Activated T-helper 17 cell treated with anti-CD3 and anti-CD28 coated beads, Interleukin-2, amount 50 U/mL, for 72 hours (primary cell): ENCODE results near the gene UBE2D2. TPM values are rescaled to one million over a fixed set of nuclear protein-coding genes. Genes with fewer than 3 reads are reported as not detected.
A peak's percentile ranks its signal among the peaks of the same experiment; 100 is the strongest.

Source experiments
- ATAC-seq: fragments of 150-1000 bp; cut with Tn5 transposase; replicated peaks from 2 replicates; pipeline ENCODE4 v1.10.0; 2021; ENCODE audit warnings: mild to moderate bottlenecking, moderate library complexity
- H3K27ac Mint-ChIP-seq: one replicate; pipeline ENCODE4 v1.8.0; 2022; ENCODE audit warnings: mixed read lengths
- H3K27me3 Mint-ChIP-seq: one replicate; pipeline ENCODE4 v1.8.0; 2022; ENCODE audit warnings: mixed read lengths
- H3K36me3 Mint-ChIP-seq: one replicate; pipeline ENCODE4 v1.8.0; 2022; ENCODE audit warnings: low read depth, mild to moderate bottlenecking, mixed read lengths
- H3K4me1 Mint-ChIP-seq: one replicate; pipeline ENCODE4 v1.8.0; 2022; ENCODE audit warnings: mixed read lengths
- H3K4me3 Mint-ChIP-seq: one replicate; pipeline ENCODE4 v1.8.0; 2022; ENCODE audit warnings: mild to moderate bottlenecking, mixed read lengths
- H3K9me3 Mint-ChIP-seq: one replicate; pipeline ENCODE4 v1.8.0; 2022; ENCODE audit warnings: mixed read lengths
- total RNA-seq, 2 donors: library from RNA; stranded (reverse); gene quantifications; one replicate each; pipeline ENCODE4 v1.2.3, GENCODE V29; 2022

UBE2D2 gene
- total RNA-seq, 2 donors from 2014 or later: 200 to 270 TPM

DNA sequence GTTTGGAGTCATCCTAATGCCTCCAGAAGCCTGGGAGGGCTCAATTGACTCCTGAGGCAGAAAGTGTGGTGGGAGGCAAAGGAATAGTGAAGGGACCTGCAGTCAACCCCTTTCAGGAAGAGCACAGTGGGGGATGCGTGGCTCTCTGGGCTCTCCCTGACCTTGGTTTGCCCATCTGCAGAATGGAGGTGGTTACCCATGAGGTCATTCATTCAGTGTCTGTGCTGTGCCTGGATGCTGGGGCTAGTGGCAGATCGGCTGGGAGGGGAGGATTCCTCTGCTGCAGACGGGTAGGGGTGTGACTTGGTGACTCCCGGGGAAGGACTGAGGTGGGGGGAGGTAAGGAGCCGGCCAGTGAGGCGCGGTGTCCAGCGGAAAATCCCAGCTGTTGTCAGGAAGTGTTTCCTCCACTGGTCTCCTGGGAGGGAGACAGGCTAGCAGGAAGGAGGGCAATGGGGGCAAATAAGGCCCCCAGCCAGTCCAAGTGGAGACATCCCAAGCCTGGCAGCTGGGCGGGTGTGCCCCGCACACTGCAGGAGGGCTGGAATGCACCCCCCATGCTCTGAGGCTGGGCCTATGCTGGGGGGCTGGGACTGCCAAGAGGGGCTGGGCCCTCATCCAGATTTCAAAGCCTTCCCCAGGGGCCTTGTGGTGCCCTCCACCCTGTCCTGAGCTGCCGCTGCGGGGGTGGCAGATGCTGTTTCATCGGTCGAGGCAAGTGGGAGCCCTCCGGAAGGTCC, 98.0 kb downstream of the UBE2D2 start:
- ATAC-seq: no peak
- H3K36me3 Mint-ChIP-seq: no peaks in the 10 kb centered on the region
- no peak overlapping the region for H3K27ac Mint-ChIP-seq
- no peaks in the 10 kb centered on the region for H3K9me3 Mint-ChIP-seq
- H3K4me1 Mint-ChIP-seq: no peaks in the 10 kb centered on the region
- H3K4me3 Mint-ChIP-seq: no peak overlapping the region
- H3K27me3 Mint-ChIP-seq: peaks cover 2% of the 10 kb centered on the region

DNA sequence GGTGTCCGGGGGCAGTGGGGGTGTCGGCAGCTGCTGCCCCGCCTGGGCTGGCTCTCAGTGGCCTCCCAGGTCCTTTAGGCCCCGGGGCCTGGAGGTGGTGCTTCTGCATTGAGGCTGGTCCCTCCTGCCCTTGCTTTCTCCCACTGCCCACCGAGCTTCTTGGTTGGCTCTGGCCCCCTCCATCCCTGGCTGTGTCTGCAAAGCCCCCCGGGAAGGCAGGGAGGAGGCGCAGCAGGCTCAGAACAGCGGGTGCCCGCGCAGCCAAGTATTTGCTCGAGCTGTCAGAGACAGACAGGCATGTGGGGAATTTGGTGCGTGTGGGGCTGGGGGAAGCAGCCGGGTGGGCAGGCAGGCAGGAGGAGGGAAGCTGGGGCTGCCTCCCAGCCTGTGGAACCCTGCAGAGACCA, 98.6 kb downstream of the UBE2D2 start:
- H3K9me3 Mint-ChIP-seq: no peaks in the 10 kb centered on the region
- ATAC-seq: no peak
- no peak overlapping the region for H3K4me3 Mint-ChIP-seq
- H3K4me1 Mint-ChIP-seq: no peaks in the 10 kb centered on the region
- no peaks in the 10 kb centered on the region for H3K27me3 Mint-ChIP-seq
- H3K36me3 Mint-ChIP-seq: no peaks in the 10 kb centered on the region
- H3K27ac Mint-ChIP-seq: no peak overlapping the region

DNA sequence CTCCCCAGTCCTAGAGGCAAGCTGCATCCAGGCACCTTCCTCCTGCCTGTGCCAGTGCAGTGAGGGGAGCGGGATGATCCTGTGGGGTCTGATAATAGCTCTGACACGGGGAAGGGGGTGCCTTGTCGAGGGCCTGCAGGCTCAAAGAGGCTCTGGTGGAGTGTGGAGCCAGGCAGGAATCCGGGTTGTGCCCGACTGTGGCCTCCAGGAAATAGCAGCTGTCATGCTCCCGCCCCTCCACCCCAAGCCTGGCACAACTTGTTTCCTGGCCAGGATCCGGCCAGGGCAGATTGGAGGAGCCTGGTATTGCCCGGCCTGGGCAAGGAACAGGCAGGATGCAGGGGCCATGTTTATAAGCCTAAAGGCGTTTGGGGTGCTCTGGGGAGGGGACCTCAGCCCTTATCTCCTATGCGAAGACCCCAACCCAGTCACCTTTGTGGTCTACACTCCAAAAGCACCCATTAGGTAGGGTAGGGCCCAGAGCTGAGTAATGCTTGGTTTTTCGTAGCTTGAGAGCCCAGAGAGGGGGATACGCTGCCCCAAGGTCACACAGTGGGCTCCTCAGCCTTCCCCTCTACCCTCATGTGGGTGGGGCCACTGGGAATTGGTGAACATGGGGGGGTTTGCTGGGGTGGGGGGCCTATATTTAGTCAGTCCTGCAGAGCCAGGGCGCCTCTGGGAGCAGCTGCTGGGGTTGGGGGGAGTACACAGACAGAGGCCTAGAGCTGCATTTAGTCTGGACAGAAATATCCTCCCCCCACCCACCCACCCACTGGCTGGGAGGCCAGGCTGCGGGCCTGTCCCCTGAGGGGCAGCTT, 99.2 kb downstream of the UBE2D2 start:
- no peak for ATAC-seq
- H3K27me3 Mint-ChIP-seq: no peaks in the 10 kb centered on the region
- H3K9me3 Mint-ChIP-seq: no peaks in the 10 kb centered on the region
- H3K27ac Mint-ChIP-seq: no peak overlapping the region
- no peak overlapping the region for H3K4me3 Mint-ChIP-seq
- H3K36me3 Mint-ChIP-seq: no peaks in the 10 kb centered on the region
- H3K4me1 Mint-ChIP-seq: no peaks in the 10 kb centered on the region

DNA sequence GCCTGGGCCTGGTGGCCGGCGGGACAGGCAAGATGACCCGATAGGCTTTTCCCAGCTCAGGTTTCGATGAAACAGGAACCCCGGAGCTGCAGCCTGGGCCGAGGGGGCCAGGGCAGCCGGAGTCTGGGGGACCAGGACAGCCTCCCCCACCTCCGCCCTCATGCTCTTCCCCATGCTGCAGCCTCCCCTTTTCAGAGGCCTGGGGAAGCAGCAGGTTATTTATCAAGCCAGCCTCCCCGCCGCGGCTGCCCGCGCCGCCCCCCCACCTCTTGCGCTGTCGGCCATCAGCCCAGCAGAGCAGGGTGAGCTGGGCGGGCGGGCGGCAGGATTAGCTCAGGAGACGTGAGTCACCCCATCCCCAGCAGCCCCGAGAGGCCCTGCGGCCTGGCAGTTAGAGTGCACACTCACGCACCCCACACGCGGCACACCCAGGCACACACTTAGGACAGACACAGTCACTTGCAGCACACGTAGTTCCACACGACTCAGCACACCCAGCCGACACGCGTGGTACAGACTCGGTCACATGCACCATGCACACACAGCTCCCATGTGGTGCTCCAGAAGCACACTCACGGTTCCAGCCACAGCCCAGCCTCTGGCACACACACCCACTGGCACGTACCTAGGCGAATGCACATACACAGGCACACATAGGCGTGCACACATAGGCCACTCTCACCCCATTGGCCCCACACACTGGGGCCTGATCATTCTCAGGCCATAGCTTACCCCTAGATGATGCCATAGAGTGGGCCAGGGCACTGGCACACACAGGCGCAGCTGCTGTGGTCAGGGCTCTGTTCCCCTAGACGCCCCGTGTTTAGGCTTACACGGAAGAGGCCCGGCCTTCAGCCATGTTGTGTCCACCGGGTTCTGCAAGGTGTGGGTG, 100.0 kb downstream of the UBE2D2 start:
- ATAC-seq: peak; percentile 25
- Mint-ChIP-seq H3K4me3 (no peak overlapping the region), H3K9me3 (no peaks in the 10 kb centered on the region), H3K27ac (no peak overlapping the region), H3K27me3 (no peaks in the 10 kb centered on the region), H3K36me3 (no peaks in the 10 kb centered on the region), H3K4me1 (no peaks in the 10 kb centered on the region)

DNA sequence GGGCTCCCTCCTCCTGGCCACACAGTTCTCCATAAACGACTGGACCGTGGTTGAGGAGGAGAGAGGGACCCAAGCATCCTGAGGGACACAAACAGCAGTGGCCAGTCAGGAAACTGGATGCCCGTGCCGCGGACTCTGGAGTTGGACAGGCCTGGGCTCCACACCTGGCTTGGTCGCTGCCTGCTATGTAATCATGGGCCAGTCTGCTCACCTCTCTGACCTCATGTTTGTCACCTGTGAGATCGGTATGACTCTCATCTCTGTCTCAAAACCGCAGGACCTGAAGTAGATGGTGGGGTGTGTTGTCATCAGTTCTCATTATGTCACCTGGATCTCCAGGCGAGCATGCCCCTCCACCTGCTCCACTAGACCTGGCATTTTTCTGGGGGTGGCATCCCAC, 101.5 kb downstream of the UBE2D2 start:
- no peaks in the 10 kb centered on the region for H3K36me3 Mint-ChIP-seq
- no peak overlapping the region for H3K27ac Mint-ChIP-seq
- ATAC-seq: no peak
- H3K4me3 Mint-ChIP-seq: no peak overlapping the region
- no peaks in the 10 kb centered on the region for H3K27me3 Mint-ChIP-seq
- peaks cover 4% of the 10 kb centered on the region for H3K4me1 Mint-ChIP-seq
- H3K9me3 Mint-ChIP-seq: no peaks in the 10 kb centered on the region

DNA sequence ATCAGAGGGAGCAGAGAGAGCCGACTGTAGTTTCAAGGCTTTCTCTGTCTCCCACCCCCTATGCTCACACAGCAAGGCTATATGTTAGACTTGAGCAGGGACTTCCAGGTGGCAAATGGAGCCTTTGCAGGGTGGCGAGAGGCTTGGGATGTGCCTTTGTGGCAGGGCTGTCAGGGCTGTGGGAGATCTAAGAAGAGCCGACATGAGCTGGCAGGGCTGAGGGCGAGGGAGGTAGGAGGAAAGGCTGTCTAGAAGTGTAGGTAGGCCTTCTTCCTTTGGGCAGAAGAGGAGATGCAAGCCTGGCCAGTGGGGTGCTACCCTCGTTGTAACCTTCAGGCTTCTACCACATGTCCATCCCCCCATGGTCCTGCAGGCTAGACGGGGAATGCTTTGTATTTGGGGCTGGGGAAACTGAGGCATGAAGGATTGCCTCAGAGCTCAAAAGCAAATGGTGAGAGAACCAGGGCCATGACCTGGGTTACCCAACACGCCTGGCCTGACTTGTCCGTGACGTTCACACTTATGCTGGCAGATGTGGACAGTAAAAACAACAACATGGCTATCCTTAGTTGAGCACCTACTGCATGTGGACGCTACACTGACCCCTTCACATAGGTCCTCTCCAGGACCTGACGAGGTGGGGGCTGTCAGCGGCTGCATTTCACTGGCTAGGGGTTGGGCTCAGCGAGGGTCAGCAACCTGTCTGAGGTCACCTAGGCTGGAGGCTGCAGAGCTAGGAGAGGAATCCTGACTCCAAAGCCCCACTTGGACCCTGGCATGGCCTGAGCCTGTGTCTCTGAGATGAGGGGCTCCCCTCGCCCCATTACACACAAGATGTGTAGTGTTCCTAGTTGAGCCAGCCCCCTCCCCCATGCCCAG, 102.3 kb downstream of the UBE2D2 start:
- Mint-ChIP-seq H3K4me1 (peaks cover 4% of the 10 kb centered on the region), H3K36me3 (no peaks in the 10 kb centered on the region), H3K27ac (no peak overlapping the region), H3K27me3 (no peaks in the 10 kb centered on the region), H3K9me3 (no peaks in the 10 kb centered on the region), H3K4me3 (no peak overlapping the region)
- no peak for ATAC-seq

DNA sequence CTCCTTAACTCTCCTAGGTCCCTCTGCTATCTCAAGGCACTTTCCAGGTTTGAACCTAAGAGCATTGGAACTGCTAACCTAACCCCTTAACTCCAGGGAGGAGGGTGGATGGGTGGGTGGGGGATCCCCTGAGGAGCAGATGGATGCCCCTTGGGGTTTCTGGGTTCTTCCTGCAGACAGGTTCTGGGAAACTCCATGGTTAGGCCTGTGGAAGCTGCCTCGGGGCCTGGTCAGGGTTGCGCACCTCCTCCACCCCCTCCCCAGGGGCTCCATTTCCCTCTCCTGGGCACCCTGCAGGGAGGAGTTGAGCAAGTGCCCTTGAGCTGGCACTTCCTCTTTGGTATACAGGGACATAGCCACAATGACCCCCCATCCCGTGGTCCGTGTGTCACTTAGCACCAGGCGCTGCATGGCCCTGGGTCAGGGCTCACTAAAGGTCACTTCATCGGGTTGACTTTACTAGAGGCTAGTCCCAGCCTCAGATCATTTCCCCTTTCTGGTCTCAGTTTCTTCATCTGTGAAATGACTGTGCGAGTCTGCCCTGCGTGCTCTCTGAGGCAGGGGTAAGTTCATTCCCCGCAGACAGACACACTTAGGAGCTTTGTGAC, 103.1 kb downstream of the UBE2D2 start:
- H3K27me3 Mint-ChIP-seq: no peaks in the 10 kb centered on the region
- no peak overlapping the region for H3K4me3 Mint-ChIP-seq
- H3K9me3 Mint-ChIP-seq: no peaks in the 10 kb centered on the region
- ATAC-seq: no peak
- no peaks in the 10 kb centered on the region for H3K36me3 Mint-ChIP-seq
- no peak overlapping the region for H3K27ac Mint-ChIP-seq
- peaks cover 4% of the 10 kb centered on the region for H3K4me1 Mint-ChIP-seq

DNA sequence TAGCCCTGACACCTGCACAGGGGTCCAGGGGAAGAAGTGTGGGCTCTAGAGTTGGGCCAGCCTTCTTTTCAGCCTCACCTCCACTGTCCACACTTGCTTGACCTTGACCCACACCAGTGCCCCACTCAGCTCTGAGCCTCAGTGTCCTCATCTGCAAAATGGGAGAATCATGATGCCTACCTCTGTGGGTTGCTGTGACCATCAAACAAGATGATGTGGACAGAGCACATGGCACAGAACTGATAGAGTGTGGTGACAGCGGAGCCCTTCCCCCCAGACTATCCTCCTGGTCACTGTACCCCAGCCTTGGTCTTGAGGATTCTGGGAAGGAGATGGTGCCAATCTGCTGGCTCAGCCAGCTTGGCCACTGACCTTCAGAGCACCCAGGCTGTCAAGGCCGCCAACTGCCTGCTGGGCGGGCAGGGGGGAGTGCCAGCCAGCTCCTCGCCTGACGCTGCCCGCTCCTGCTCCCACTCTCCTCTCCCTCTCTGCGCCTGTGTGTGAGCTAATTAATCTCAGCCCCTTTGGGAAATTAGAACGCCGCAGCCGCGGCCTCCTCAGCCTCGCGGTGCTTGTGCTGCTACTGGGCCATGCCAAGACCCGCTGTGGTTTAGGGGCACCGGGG, 103.7 kb downstream of the UBE2D2 start:
- peaks cover 9% of the 10 kb centered on the region for H3K4me1 Mint-ChIP-seq
- H3K27ac Mint-ChIP-seq: no peak overlapping the region
- no peak overlapping the region for H3K4me3 Mint-ChIP-seq
- no peaks in the 10 kb centered on the region for H3K9me3 Mint-ChIP-seq
- peaks cover 4% of the 10 kb centered on the region for H3K27me3 Mint-ChIP-seq
- no peak for ATAC-seq
- H3K36me3 Mint-ChIP-seq: no peaks in the 10 kb centered on the region

DNA sequence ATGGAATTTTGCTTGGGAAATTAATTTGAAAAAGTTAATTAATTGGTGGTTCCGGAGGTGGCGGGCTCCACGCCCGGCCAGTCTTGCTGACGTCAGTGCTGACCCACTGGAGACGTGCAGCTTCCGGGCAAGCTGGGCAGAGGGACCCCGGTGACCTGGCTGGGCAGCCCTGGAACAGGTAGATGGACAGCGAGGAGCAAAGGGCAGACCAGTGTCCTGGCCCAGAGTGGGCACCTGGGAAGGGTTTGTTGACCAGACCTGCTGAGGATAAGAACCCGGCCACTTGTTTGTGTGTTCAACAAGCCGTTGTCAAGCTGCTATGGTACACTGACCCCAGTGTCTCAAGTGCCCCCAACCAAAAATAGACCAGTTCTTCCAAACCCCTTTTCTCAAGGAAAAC, 104.5 kb downstream of the UBE2D2 start:
- Mint-ChIP-seq H3K4me3 (no peak overlapping the region), H3K27me3 (peaks cover 4% of the 10 kb centered on the region), H3K27ac (no peak overlapping the region), H3K9me3 (no peaks in the 10 kb centered on the region), H3K36me3 (no peaks in the 10 kb centered on the region), H3K4me1 (peaks cover 9% of the 10 kb centered on the region)
- no peak for ATAC-seq

DNA sequence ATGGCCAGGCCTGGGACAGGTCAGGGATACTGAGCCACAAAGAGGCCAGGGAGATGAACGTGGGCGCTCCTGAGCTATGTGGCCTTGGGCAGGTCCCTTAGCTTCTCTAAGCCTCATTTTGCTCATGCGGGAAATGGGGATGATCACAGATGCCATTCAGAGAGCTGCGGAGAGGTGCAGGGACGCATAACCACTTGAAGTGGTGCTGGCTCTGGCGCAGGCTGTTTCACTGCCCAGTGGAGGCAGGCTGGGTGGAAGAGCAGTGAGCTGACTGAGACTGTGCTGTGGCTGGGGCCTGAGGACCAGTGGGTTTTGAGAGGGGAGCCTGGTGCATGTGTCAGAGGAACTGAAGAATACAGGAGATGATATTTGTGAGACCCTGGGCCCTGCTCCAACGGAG, 105.4 kb downstream of the UBE2D2 start:
- H3K9me3 Mint-ChIP-seq: no peaks in the 10 kb centered on the region
- H3K4me3 Mint-ChIP-seq: no peak overlapping the region
- no peak overlapping the region for H3K27ac Mint-ChIP-seq

DNA sequence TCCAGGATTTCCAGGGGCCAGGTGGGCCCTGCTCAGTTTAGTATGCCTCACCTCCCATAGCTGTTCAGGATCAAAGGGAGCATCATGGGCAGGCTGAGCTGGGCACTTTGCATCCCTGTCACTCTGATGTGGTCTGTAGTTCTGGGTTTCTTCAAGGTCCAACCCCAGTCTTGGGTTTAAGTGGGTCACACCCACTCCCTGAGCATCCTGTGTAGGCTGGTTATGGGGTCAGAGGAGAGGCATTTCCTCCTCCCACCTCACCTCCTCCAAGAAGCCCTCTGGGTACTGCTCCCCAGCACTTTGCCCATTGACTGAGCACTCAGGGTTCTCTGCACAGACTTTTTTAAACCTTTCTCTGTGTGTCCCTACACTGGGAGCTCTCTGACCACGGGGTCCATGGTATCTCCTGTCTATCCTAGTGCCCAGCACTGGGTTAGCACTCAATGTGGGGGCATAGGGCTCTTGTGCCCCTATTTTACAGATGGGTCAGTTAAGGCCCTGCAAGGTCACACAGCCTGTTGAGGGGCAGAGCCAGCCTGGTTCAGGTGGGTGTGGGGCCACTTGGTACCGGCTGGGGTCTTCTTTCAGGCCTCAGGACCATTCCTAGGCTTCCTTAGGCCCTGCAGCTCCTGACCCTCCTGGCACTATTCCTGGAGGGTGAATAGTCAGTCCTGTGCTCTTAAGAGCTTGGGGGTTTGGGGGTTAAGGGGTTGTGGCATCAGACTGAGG, 106.0 kb downstream of the UBE2D2 start:
- no peaks in the 10 kb centered on the region for H3K9me3 Mint-ChIP-seq
- peaks cover 9% of the 10 kb centered on the region for H3K4me1 Mint-ChIP-seq
- H3K27me3 Mint-ChIP-seq: peaks cover 4% of the 10 kb centered on the region
- H3K27ac Mint-ChIP-seq: no peak overlapping the region
- peak; percentile 23 for ATAC-seq
- H3K4me3 Mint-ChIP-seq: peak overlapping the region; percentile 65
- no peaks in the 10 kb centered on the region for H3K36me3 Mint-ChIP-seq

More for the DNA sequence above, 105.4 kb downstream of the UBE2D2 start:
- Mint-ChIP-seq H3K27me3 (peaks cover 4% of the 10 kb centered on the region), H3K4me1 (peaks cover 9% of the 10 kb centered on the region), H3K36me3 (no peaks in the 10 kb centered on the region)
- ATAC-seq: peak; percentile 10

DNA sequence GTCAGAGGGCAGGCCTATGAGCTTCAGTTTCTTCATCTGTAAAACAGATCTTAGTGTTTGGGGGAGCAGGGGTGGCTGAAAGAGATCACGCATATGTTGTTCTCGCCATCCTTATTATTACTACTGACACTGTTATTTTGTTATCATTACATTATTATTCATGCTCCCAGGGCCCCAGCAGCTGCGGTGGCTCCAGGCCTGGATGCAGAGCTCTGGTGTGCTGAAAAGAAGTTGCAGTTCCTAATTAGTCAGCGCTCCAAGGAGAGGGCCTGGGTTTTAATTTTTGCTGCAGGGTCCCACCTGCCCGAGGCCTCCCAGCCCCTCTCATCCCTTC, 106.6 kb downstream of the UBE2D2 start:
- H3K27ac Mint-ChIP-seq: peak overlapping the region; percentile 48
- H3K4me3 Mint-ChIP-seq: peak overlapping the region; percentile 65
- ATAC-seq: no peak
- peaks cover 9% of the 10 kb centered on the region for H3K4me1 Mint-ChIP-seq
- no peaks in the 10 kb centered on the region for H3K36me3 Mint-ChIP-seq
- no peaks in the 10 kb centered on the region for H3K9me3 Mint-ChIP-seq
- H3K27me3 Mint-ChIP-seq: peaks cover 4% of the 10 kb centered on the region
